Panc1 (cell line): ENCODE results near the gene GOLGA2. TPM values are rescaled to one million over a fixed set of nuclear protein-coding genes. Genes with fewer than 3 reads are reported as not detected.

Experiments used
- ATAC-seq: fragments of 200-7000 bp; cut with Tn5 transposase; 2 replicates; pipeline ENCODE4 v1.9.1; 2020; ENCODE audit warnings: mild to moderate bottlenecking, moderate library complexity
- BruUV-seq: library from RNA; stranded (reverse); fragments of 400-500 nt; replicated peaks from 2 replicates; lab custom pipeline; 2021; lab: Mats Ljungman, UMichigan
- CTCF ChIA-PET: fragments of 300-600 bp; sonication (Branson Sonifier 250); formaldehyde crosslinking; loops from one replicate; lab custom pipeline; 2022; ENCODE audit warnings: antibody characterized with exemption; lab: Charles Lee
- POLR2A ChIA-PET: fragments of 300-600 bp; sonication (Branson Sonifier 250); formaldehyde crosslinking; loops from one replicate; lab custom pipeline; 2022; ENCODE audit warnings: antibody characterized with exemption; lab: Charles Lee
- DNase-seq: peaks from one replicate; pipeline ENCODE4 v3.0.0-alpha.2; 2010; ENCODE audit warnings: low read depth, low spot score
- H3K27ac ChIP-seq: 2 replicates; pipeline ENCODE4 v1.5.1; 2011; ENCODE audit warnings: mild to moderate bottlenecking, low read length, inconsistent platforms
- H3K27me3 ChIP-seq: fragments of 200-500 bp; sonication (Bioruptor generic); 2 replicates; pipeline ENCODE4 v1.6.0; 2014; ENCODE audit warnings: low read length, inconsistent platforms; ENCODE audit not compliant: control insufficient read depth, insufficient read depth
- H3K36me3 ChIP-seq: fragments of 200-500 bp; sonication (Bioruptor generic); 2 replicates; pipeline ENCODE4 v1.5.1; 2014; ENCODE audit warnings: inconsistent platforms, mild to moderate bottlenecking, low read length, moderate library complexity; ENCODE audit not compliant: control insufficient read depth, insufficient read depth
- H3K4me1 ChIP-seq: 2 replicates; pipeline ENCODE4 v1.5.1; 2011; ENCODE audit warnings: inconsistent platforms, mild to moderate bottlenecking, low read length, moderate library complexity; ENCODE audit not compliant: control insufficient read depth, insufficient read depth
- H3K4me3 ChIP-seq, 2 experiments: 2 replicates each; pipeline ENCODE4 v1.5.1; 2011 to 2012; ENCODE audit warnings: low read depth in 2 of 2, low read length in 2 of 2, mild to moderate bottlenecking in 2 of 2, inconsistent platforms in 1 of 2, moderate library complexity in 1 of 2
- H3K9me3 ChIP-seq: fragments of 200-500 bp; sonication (Bioruptor generic); 2 replicates; pipeline ENCODE4 v1.5.1; 2014; ENCODE audit warnings: low read depth, mild to moderate bottlenecking, inconsistent platforms, low read length, moderate library complexity; ENCODE audit not compliant: control insufficient read depth, insufficient read depth
- POLR2AphosphoS5 ChIP-seq: IDR thresholded peaks from 2 replicates; pipeline ENCODE4 v1.6.1; 2012; ENCODE audit warnings: mild to moderate bottlenecking, low read depth, low read length, moderate library complexity
- REST ChIP-seq, 2 experiments: IDR thresholded peaks; 2 replicates each; pipeline ENCODE4 v1.6.1; 2011 to 2012; ENCODE audit warnings: low read depth in 2 of 2, control low read depth in 1 of 2, low read length in 1 of 2, mild to moderate bottlenecking in 1 of 2, moderate library complexity in 1 of 2; ENCODE audit not compliant: insufficient read depth in 1 of 2
- SIN3A ChIP-seq: IDR thresholded peaks from 2 replicates; pipeline ENCODE4 v1.6.1; 2012; ENCODE audit warnings: low read depth, mild to moderate bottlenecking, low read length, moderate library complexity, borderline replicate concordance; ENCODE audit not compliant: insufficient read depth
- TCF7L2 ChIP-seq: IDR thresholded peaks from 2 replicates; pipeline ENCODE4 v1.6.1; 2011; ENCODE audit warnings: mild to moderate bottlenecking, low read depth, low read length, inconsistent platforms
- in situ Hi-C: cut with HindIII; loops from 2 replicates; pipeline ENCODE4 v1.10.0; 2016; ENCODE audit warnings: low sequenced_read_pairs, low pct_unique_long_range_greater_than_20kb
- intact Hi-C: fragments of 100-400 bp; cut with micrococcal nuclease; formaldehyde crosslinking; loops from one replicate; pipeline ENCODE4 v1.10.0; 2022; ENCODE audit not compliant: unreplicated experiment
- total RNA-seq: library from RNA; stranded (reverse); gene quantifications from one replicate; pipeline ENCODE4 v1.2.1, GENCODE V29; 2021; ENCODE audit not compliant: unreplicated experiment
- TF ChIP-seq, protein P1 (sequence below): fragments of 450-650 bp; IDR thresholded peaks from 2 replicates; pipeline ENCODE4 v1.5.1; 2017; ENCODE audit warnings: mild to moderate bottlenecking

The GOLGA2 gene
- total RNA-seq, 1 experiment from 2014 or later: 69.6 TPM

GRCh38 chr9:128322404-128323211 is 46.8 kb upstream of the GOLGA2 start, which contains the start of the genes COQ4 and TRUB2:
COQ4 (plus strand) TSS chr9:128322839; CDS start chr9:128322859, 20 bp downstream.
TRUB2 (minus strand) TSS chr9:128322447; CDS start chr9:128322408, 39 bp downstream.
- Histone ChIP-seq H3K9me3 (no peaks in the 10 kb centered on the region), H3K27ac (peak within 1 kb of the TSS; percentile 93), H3K36me3 (peaks cover 8% of the 10 kb centered on the region; the same call in 1 of the 2 replicates), H3K4me1 (peaks cover 5% of the 10 kb centered on the region), H3K4me3 (peak within 1 kb of the TSS; percentile 98), H3K27me3 (no peaks in the 10 kb centered on the region)
- ATAC-seq (peak; percentile 97), DNase-seq (peak; percentile 74)
- intact Hi-C loops: no loop called here
- TF ChIP-seq REST (IDR thresholded peaks at IDR 0.05; ENCODE audit: insufficient read depth in 1 of 2, low read depth in 2 of 2, low read length in 1 of 2): no peak
- TF ChIP-seq, protein P1, sequence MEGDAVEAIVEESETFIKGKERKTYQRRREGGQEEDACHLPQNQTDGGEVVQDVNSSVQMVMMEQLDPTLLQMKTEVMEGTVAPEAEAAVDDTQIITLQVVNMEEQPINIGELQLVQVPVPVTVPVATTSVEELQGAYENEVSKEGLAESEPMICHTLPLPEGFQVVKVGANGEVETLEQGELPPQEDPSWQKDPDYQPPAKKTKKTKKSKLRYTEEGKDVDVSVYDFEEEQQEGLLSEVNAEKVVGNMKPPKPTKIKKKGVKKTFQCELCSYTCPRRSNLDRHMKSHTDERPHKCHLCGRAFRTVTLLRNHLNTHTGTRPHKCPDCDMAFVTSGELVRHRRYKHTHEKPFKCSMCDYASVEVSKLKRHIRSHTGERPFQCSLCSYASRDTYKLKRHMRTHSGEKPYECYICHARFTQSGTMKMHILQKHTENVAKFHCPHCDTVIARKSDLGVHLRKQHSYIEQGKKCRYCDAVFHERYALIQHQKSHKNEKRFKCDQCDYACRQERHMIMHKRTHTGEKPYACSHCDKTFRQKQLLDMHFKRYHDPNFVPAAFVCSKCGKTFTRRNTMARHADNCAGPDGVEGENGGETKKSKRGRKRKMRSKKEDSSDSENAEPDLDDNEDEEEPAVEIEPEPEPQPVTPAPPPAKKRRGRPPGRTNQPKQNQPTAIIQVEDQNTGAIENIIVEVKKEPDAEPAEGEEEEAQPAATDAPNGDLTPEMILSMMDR: no peak
- TF ChIP-seq TCF7L2: peak; percentile 88
- peak; percentile 86; the same call in 1 of the 2 replicates for TF ChIP-seq SIN3A
- peak; percentile 70; the same call in 1 of the 2 replicates for TF ChIP-seq POLR2AphosphoS5
- no TSS peak for BruUV-seq
- POLR2A ChIA-PET: no interaction called here
- CTCF ChIA-PET: no interaction called here
- in situ Hi-C loops: no loop called here

DNA sequence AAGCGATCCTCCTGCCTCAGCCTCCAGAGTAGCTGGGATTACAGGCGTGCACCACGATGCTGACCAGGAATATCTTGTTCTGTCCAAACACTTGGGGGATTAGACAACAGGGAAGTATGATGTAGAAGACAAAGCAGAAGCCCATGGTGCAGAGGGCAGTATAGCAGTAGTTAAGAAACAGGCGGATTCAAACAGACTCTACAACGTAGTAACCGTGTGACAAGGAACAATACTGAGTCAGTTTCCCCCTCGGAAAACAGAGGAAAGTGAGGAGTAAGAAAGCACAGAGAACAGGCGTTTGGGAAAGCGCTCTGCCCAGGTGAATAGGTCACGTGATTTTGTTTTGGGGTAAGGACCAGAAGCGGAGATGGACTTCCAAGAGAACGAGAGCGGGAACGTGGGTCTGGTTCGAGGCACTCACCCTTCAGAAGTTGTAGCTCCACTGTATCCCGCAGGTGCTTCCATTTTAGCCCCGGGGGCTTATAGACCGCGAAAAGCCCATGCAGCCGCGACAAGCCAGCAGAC is 46.1 kb upstream of the GOLGA2 start:
- peak overlapping the region; percentile 98 for H3K4me3 ChIP-seq
- ChIA-PET CTCF (no interaction called here), POLR2A (no interaction called here)
- H3K36me3 ChIP-seq: peaks cover 8% of the 10 kb centered on the region; the same call in 1 of the 2 replicates
- in situ Hi-C loops (no loop called here), intact Hi-C loops (no loop called here)
- no peaks in the 10 kb centered on the region for H3K27me3 ChIP-seq
- DNase-seq (no peak), ATAC-seq (peak; percentile 47)
- peak overlapping the region; percentile 93 for H3K27ac ChIP-seq
- TSS peak; percentile 91 for BruUV-seq
- H3K4me1 ChIP-seq: peaks cover 5% of the 10 kb centered on the region
- H3K9me3 ChIP-seq: no peaks in the 10 kb centered on the region
- TF ChIP-seq REST (IDR thresholded peaks at IDR 0.05; ENCODE audit: insufficient read depth in 1 of 2, low read depth in 2 of 2, low read length in 1 of 2): no peak
- no peak for TF ChIP-seq POLR2AphosphoS5
- no peak for TF ChIP-seq SIN3A
- TF ChIP-seq, protein P1: no peak
- no peak for TF ChIP-seq TCF7L2
